ENCODE measurements around the gene CDH23.

CDH23 gene

DNA sequence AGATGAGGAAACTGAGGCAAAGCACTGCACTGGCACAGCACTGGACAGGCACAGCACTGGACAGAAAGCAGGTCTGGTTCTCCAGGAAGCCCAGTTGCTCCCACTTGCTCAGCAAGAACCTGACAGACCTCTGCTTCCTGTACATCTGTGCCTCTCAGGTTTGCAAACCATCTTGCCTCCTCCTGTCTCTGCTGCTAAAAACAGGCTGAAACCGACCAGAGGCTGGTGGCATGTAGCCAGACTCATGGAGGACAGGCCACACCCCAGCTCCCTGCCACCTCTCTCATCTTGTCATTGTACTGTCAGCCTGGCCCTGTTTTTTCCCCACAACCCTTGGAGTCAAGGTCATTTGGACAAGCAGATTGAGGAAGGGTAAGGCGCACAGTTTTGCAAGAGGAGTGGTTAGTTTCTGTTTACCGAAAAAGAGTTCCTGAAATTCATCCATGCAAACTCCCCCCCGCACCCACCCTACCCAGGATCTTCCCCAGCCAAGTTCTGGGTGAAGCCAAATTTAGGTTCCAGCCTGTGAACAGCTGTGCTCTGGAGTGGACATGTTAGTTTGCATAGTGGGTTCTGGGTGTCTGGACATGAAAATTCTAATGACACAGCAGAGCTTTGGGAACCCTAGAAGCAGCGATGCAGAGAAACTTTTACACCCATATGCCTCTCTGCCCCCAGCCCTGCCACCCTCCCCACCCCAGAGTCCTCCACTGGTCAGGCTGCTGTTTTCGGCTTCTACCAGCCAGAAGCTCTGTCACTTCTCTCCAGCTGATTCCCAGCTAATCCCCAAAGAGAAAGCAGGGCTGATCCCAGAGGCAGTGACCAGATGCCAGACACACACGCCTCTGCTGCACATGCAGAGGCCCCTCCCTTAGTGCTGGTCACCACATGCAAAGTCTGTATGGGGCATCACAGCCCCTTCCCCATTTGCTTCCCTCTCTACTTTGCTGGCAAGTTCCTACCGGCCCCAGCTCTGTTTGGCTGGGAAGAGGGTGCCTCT is 331.3 kb downstream of the CDH23 start:
- peak in 2 of 3 donors; percentile 40 to 43 for DNase-seq (ENCODE audit: low read depth in 3 of 3, low spot score in 1 of 3)

DNA sequence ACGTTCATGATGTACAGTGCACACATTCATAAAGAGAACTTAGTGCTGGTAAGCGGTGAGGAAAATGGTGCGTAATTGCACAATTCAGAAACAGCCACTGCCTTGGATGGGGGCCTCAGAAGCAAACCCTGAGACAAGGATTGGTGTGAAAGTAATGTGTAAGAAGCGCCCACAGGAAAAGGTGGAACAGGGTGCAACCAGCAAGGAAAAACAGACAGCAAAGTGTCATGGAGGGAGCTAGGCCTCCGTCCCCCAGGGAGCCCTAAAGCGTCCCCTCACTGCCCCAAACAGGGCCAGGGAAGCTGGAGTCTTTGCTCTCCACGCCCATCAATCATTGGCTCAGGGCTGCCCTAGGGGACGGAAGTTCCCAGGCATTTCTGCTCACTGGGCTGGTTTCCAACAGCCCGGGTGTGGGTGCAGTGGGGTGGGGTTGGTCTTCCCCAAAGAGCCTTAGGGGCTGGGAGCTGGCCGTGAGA is 332.5 kb downstream of the CDH23 start:
- no peak for DNase-seq (ENCODE audit: low read depth in 3 of 3, low spot score in 1 of 3)

- no peak for DNase-seq (ENCODE audit: low read depth in 3 of 3, low spot score in 1 of 3)
Measured at GRCh38 chr10:71731791-71732190, 335.1 kb downstream of the CDH23 start.

DNA sequence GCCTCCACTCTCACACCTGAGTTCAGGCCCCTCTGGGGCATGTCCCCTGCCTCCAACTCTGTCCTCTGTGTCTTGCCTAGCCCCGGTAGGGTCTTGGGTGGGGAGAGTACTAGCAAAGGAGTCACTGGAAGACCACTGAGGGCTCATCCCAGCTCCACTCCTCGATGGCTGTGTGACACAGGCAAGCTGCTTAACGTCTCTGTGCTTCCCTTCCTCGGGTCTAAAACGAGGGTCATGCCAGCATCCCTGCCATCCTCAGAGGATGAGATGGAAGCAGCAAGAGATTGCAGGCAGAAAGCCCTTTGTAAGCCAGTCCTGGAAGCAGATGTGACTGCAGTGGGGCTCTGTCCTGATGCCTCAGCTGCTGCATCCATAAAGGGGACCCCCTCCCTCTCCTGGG is 338.1 kb downstream of the CDH23 start:
- DNase-seq (ENCODE audit: low read depth in 3 of 3, low spot score in 1 of 3) = no peak

- peak in 2 of 3 donors; percentile 41 to 43 for DNase-seq (ENCODE audit: low read depth in 3 of 3, low spot score in 1 of 3)
Measured at GRCh38 chr10:71735709-71736569, 339.2 kb downstream of the CDH23 start.

GRCh38 chr10:71736570-71736952 is 339.8 kb downstream of the CDH23 start:
- DNase-seq (ENCODE audit: low read depth in 3 of 3, low spot score in 1 of 3) = no peak

GRCh38 chr10:71737001-71737833 is 340.5 kb downstream of the CDH23 start:
- DNase-seq (ENCODE audit: low read depth in 3 of 3, low spot score in 1 of 3) = no peak

DNA sequence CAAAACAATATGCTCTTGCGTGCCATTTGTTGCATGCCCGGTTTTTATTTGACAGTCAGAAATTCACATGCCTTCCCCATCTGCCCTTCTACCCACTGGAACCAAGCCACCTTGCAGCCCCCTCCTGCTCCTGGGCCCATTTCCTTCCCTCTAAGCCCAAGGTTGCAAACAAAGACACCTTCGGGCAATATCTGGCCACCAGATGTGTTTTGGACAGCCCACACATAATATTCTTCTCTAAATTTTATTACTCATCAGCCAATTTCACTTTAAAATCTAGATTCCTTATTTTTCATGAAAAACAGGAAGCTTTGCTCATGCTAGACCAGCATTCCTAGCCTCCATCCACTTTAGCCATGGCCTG is 341.1 kb downstream of the CDH23 start:
- no peak for DNase-seq (ENCODE audit: low read depth in 3 of 3, low spot score in 1 of 3)

DNA sequence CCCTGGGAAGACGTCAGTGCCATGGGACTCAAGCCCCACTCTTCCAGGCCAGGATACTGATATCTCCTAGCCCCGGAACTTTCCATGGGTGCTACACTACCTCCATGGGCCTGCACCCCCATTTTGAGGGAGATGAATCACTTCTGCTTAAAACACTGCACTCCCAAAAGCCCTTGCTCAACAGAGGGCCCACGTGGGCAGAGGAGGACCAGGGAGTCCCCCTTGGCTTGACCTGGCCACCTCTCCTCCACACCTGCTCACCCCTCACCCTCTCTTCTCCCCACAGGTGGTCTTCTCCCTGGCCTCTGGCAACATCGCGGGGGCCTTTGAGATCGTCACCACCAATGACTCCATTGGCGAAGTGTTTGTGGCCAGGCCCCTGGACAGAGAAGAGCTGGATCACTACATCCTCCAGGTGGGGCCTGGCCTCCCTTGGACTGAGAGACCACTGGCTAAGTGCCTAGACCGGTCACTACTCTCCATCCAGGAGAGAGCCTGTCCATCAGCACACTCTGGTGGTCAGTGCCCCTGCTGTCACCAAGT is 342.7 kb downstream of the CDH23 start:
- DNase-seq (ENCODE audit: low read depth in 3 of 3, low spot score in 1 of 3) = no peak

GRCh38 chr10:71740069-71740653 is 343.4 kb downstream of the CDH23 start:
- DNase-seq (ENCODE audit: low read depth in 3 of 3, low spot score in 1 of 3) = no peak

GRCh38 chr10:71741029-71741428 is 344.3 kb downstream of the CDH23 start:
- no peak for DNase-seq (ENCODE audit: low read depth in 3 of 3, low spot score in 1 of 3)

DNA sequence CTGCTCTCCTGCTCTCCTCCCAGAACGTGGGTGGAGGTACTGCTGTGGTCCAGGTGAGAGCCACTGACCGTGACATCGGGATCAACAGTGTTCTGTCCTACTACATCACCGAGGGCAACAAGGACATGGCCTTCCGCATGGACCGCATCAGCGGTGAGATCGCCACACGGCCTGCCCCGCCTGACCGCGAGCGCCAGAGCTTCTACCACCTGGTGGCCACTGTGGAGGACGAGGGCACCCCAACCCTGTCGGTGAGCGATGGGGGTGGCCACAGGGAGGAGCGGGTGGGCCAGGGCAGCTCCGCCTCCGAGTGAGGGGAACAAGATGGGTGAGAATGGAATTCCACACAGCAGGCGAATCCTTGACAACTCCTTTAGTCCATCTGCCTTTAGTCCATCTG is 345.0 kb downstream of the CDH23 start:
- no peak for DNase-seq (ENCODE audit: low read depth in 3 of 3, low spot score in 1 of 3)

GRCh38 chr10:71742301-71743088 is 345.8 kb downstream of the CDH23 start:
- no peak for DNase-seq (ENCODE audit: low read depth in 3 of 3, low spot score in 1 of 3)

DNA sequence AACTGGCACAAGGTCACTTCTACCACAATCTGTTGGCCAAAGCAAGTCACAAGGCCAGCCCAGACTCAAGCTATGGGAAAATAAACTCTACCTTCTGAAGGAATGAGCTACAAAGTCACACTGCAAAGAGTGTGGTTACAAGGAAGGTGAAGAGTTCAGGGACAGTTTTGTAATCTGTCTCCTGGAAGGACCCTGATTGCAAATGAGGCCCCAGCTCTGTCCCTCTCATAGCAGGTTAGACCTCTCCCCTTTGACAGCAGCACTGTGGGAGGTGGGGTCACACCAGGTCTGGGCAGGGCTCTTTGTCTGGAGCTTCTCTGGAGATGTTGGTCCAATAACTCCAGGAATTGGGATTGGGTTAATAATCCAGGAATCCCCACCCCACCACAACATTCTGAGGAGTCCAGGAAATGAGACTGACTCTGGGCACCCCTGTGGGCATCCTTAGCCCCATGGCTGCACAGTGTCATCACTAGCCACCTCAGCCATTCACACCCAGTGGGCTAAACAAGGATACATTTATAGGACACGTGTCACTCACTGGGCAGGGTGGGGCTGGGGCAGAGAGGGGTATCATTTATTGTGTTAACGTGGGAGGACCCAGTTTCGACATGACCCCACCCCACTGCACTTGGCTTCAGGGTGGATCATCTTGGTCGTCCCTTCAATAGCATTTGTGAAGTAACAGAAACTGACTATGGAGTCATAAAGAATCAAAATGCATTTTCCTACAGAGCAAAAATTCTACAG is 346.5 kb downstream of the CDH23 start:
- no peak for DNase-seq (ENCODE audit: low read depth in 3 of 3, low spot score in 1 of 3)

- no peak for DNase-seq (ENCODE audit: low read depth in 3 of 3, low spot score in 1 of 3)
Measured at GRCh38 chr10:71743866-71744265, 347.1 kb downstream of the CDH23 start.

GRCh38 chr10:71744897-71745663 is 348.4 kb downstream of the CDH23 start:
- no peak for DNase-seq (ENCODE audit: low read depth in 3 of 3, low spot score in 1 of 3)

GRCh38 chr10:71745664-71746250 is 349.0 kb downstream of the CDH23 start:
- no peak for DNase-seq (ENCODE audit: low read depth in 3 of 3, low spot score in 1 of 3)

Measured in stimulated activated CD4-positive, alpha-beta T cell treated with anti-CD3 and anti-CD28 coated beads, TNF-alpha, amount 100 ng/mL, for 1 hour (primary cell).